HepG2 (cell line): Measurements from ENCODE around the gene MEGF11. TPM values are rescaled to one million over a fixed set of nuclear protein-coding genes. Genes with fewer than 3 reads are reported as not detected.

ENCODE experiments used
- ATAC-seq: fragments of 200-7000 bp; cut with Tn5 transposase; 3 replicates; pipeline ENCODE4 v1.9.1; 2020; ENCODE audit warnings: mild to moderate bottlenecking, moderate library complexity
- BruUV-seq: library from RNA; stranded (reverse); fragments of 400-500 nt; replicated peaks from 2 replicates; lab custom pipeline; 2021; lab: Mats Ljungman, UMichigan
- CTCF ChIA-PET: fragments of 300-600 bp; formaldehyde crosslinking; extraction: SDS; loops from one replicate; lab custom pipeline; 2021; ENCODE audit warnings: low total read pairs, inconsistent platforms, low intra/inter-chr PET ratio; lab: Yijun Ruan, JAX
- POLR2A ChIA-PET: fragments of 350-600 bp; sonication (Branson Sonifier 250); formaldehyde crosslinking; loops from one replicate; lab custom pipeline; 2020; ENCODE audit warnings: antibody characterized with exemption, inconsistent platforms; lab: Yijun Ruan, JAX
- DNase-seq: peaks from one replicate; pipeline ENCODE4 v3.0.0-alpha.2; 2015; ENCODE audit warnings: low spot score
- FAIRE-seq: peaks from 3 replicates; lab custom pipeline; 2011; peaks lifted over from hg19 to GRCh38; lab: Jason Lieb, UNC
- H2AFZ ChIP-seq: one replicate; pipeline ENCODE4 v1.6.1; 2011; ENCODE audit warnings: low read length, inconsistent platforms
- H3K27ac ChIP-seq: fragments of 300-600 bp; 3 replicates; pipeline ENCODE4 v1.8.0; 2011; ENCODE audit warnings: mixed run types, mild to moderate bottlenecking, mixed read lengths, low read length, inconsistent platforms; ENCODE audit not compliant: insufficient read depth; ENCODE audit errors: extremely low read length
- H3K27me3 ChIP-seq, 2 experiments: fragments of 200-600 bp in 1 of 2; 2 replicates in 1 of 2; 3 replicates in 1 of 2; pipeline versions ENCODE4 v1.6.0 to v1.8.0; 2011; ENCODE audit warnings: low read length in 2 of 2, mild to moderate bottlenecking in 2 of 2, moderate library complexity in 2 of 2, inconsistent platforms in 1 of 2; ENCODE audit not compliant: insufficient read depth in 2 of 2, control insufficient read depth in 1 of 2
- H3K36me3 ChIP-seq, 2 experiments: fragments of 200-600 bp in 1 of 2; replicated peaks in 1 of 2; 2 replicates in 1 of 2; 3 replicates in 1 of 2; pipeline versions ENCODE4 v1.5.1 to v1.8.0; 2011; ENCODE audit warnings: low read length in 2 of 2, inconsistent platforms in 1 of 2; ENCODE audit not compliant: insufficient read depth in 2 of 2, control insufficient read depth in 1 of 2
- H3K4me1 ChIP-seq: 2 replicates; pipeline ENCODE4 v1.5.1; 2012; ENCODE audit warnings: low read length, inconsistent platforms; ENCODE audit not compliant: insufficient read depth
- H3K4me2 ChIP-seq: 2 replicates; pipeline ENCODE4 v1.6.0; 2011; ENCODE audit warnings: low read depth, low read length, inconsistent platforms
- H3K4me3 ChIP-seq, 3 experiments: fragments of 200-600 bp in 1 of 3; sonication (generic), shearing (Covaris generic) in 1 of 3; replicated peaks in 1 of 3; 2 replicates each; pipeline ENCODE4 v1.5.1; 2011 to 2016; ENCODE audit warnings: low read length in 3 of 3, inconsistent platforms in 2 of 3, low read depth in 2 of 3, mild to moderate bottlenecking in 2 of 3, control low read depth in 1 of 3, mixed read lengths in 1 of 3; ENCODE audit not compliant: insufficient read depth in 1 of 3
- H3K79me2 ChIP-seq: one replicate; pipeline ENCODE4 v1.6.1; 2011; ENCODE audit warnings: low read length, inconsistent platforms; ENCODE audit not compliant: insufficient read depth
- H3K9ac ChIP-seq: 2 replicates; pipeline ENCODE4 v1.6.0; 2011; ENCODE audit warnings: mild to moderate bottlenecking, low read depth, low read length, inconsistent platforms; ENCODE audit not compliant: insufficient read depth
- H3K9me3 ChIP-seq: 2 replicates; pipeline ENCODE4 v1.5.1; 2012; ENCODE audit warnings: mild to moderate bottlenecking, low read length
- H4K20me1 ChIP-seq: 2 replicates; pipeline ENCODE4 v1.6.0; 2011; ENCODE audit warnings: inconsistent platforms, mild to moderate bottlenecking, low read length, moderate library complexity; ENCODE audit not compliant: insufficient read depth
- ARID2 ChIP-seq: sonication (generic); formaldehyde crosslinking; IDR thresholded peaks from 2 replicates; pipeline ENCODE4 v1.8.1; 2022; ENCODE audit warnings: mild to moderate bottlenecking, missing genetic modification reagents, borderline replicate concordance
- ELF1 ChIP-seq: sonication (generic); formaldehyde crosslinking; IDR thresholded peaks from 2 replicates; pipeline ENCODE4 v1.4.0; 2020; ENCODE audit warnings: missing genetic modification reagents
- FOXJ3 ChIP-seq: sonication (generic); formaldehyde crosslinking; IDR thresholded peaks from 2 replicates; pipeline ENCODE4 v1.4.0; 2020; ENCODE audit warnings: missing genetic modification reagents, mild to moderate bottlenecking, borderline replicate concordance
- MTA1 ChIP-seq: sonication (generic); formaldehyde crosslinking; IDR thresholded peaks from 2 replicates; pipeline ENCODE4 v1.4.0; 2020; ENCODE audit warnings: missing genetic modification reagents, mild to moderate bottlenecking, borderline replicate concordance
- NPAS2 ChIP-seq: sonication (generic); formaldehyde crosslinking; IDR thresholded peaks from 2 replicates; pipeline ENCODE4 v1.8.0; 2022; ENCODE audit warnings: mild to moderate bottlenecking, missing genetic modification reagents, borderline replicate concordance
- PAWR ChIP-seq: sonication (generic); formaldehyde crosslinking; IDR thresholded peaks from 2 replicates; pipeline ENCODE4 v1.4.0; 2020; ENCODE audit warnings: missing genetic modification reagents, mild to moderate bottlenecking, borderline replicate concordance
- TBX3 ChIP-seq: fragments of 450-650 bp; IDR thresholded peaks from 2 replicates; pipeline ENCODE4 v1.6.1; 2017; ENCODE audit warnings: antibody characterized with exemption, mild to moderate bottlenecking, inconsistent platforms, borderline replicate concordance
- XRCC5 ChIP-seq: fragments of 200-400 bp; formaldehyde crosslinking; optimal IDR thresholded peaks from 2 replicates; pipeline ENCODE3; 2017; ENCODE audit warnings: mild to moderate bottlenecking, low read length
- ZBTB44 ChIP-seq: sonication (generic); formaldehyde crosslinking; IDR thresholded peaks from 2 replicates; pipeline ENCODE4 v1.4.0; 2020; ENCODE audit warnings: missing genetic modification reagents
- ZNF124 ChIP-seq: sonication (generic); formaldehyde crosslinking; IDR thresholded peaks from 2 replicates; pipeline ENCODE4 v1.4.0; 2020; ENCODE audit warnings: missing genetic modification reagents
- ZNF766 ChIP-seq: sonication (generic); formaldehyde crosslinking; IDR thresholded peaks from 2 replicates; pipeline ENCODE4 v1.5.0; 2020; ENCODE audit warnings: missing genetic modification reagents, borderline replicate concordance
- ZNF781 ChIP-seq: sonication (generic); formaldehyde crosslinking; IDR thresholded peaks from 2 replicates; pipeline ENCODE4 v1.5.1; 2020; ENCODE audit warnings: borderline replicate concordance, mild to moderate bottlenecking, missing genetic modification reagents; ENCODE audit errors: not compliant biosample characterization
- ZNF816 ChIP-seq: sonication (generic); formaldehyde crosslinking; IDR thresholded peaks from 2 replicates; pipeline ENCODE4 v1.8.0; 2022; ENCODE audit warnings: missing genetic modification reagents, mild to moderate bottlenecking, borderline replicate concordance
- WGBS: methylation state at CpG from one replicate; pipeline ENCODE4 v1.1.6; 2017; ENCODE audit warnings: low lambda C conversion rate; 5-methylcytosine and 5-hydroxymethylcytosine counted together
- in situ Hi-C: cut with HindIII; loops from 2 replicates; pipeline ENCODE4 v1.10.0; 2017; ENCODE audit warnings: low pct_unique_long_range_greater_than_20kb; ENCODE audit not compliant: extremely low pct_ligation_motif_present
- intact Hi-C: fragments of 100-400 bp; cut with micrococcal nuclease; formaldehyde crosslinking; loops from one replicate; pipeline ENCODE4 v1.10.0; 2022; ENCODE audit not compliant: unreplicated experiment
- polyA plus RNA-seq, 8 experiments: library from polyadenylated mRNA; depleted of rRNA in 3 of 8; stranded (reverse) in 7 of 8; unstranded in 1 of 8; fragments of >200 nt; fragmentation: Illumina TruSeq in 4 of 8; extraction: Trizol in 4 of 8; gene quantifications; 2 replicates each; pipeline versions ENCODE4 v1.2.1 to v1.2.3, GENCODE V29; 2011 to 2016; ENCODE audit warnings: low read depth in 4 of 8, missing spikeins in 1 of 8, mixed read lengths in 1 of 8; ENCODE audit not compliant: insufficient read depth in 1 of 8
- total RNA-seq, 5 experiments: library from RNA; depleted of rRNA; stranded (reverse); fragments of >200 nt; fragmentation: Illumina TruSeq; extraction: Trizol; gene quantifications; 2 replicates each; pipeline ENCODE4 v1.2.3, GENCODE V29; 2016; ENCODE audit warnings: low read depth in 1 of 5
- TF ChIP-seq, protein P1 (sequence below): sonication (generic); formaldehyde crosslinking; IDR thresholded peaks from 2 replicates; pipeline ENCODE4 v1.5.0; 2020; ENCODE audit warnings: mild to moderate bottlenecking, missing genetic modification reagents

The MEGF11 gene
- total and polyA plus RNA-seq, 2 of the 13 experiments (the other 11 are each of a cell fraction or from before 2014, with no cell fraction given), result not detected

GRCh38 chr15:66022163-66022525 is 231.4 kb downstream of the MEGF11 start (continued):
- TF ChIP-seq, protein P1, sequence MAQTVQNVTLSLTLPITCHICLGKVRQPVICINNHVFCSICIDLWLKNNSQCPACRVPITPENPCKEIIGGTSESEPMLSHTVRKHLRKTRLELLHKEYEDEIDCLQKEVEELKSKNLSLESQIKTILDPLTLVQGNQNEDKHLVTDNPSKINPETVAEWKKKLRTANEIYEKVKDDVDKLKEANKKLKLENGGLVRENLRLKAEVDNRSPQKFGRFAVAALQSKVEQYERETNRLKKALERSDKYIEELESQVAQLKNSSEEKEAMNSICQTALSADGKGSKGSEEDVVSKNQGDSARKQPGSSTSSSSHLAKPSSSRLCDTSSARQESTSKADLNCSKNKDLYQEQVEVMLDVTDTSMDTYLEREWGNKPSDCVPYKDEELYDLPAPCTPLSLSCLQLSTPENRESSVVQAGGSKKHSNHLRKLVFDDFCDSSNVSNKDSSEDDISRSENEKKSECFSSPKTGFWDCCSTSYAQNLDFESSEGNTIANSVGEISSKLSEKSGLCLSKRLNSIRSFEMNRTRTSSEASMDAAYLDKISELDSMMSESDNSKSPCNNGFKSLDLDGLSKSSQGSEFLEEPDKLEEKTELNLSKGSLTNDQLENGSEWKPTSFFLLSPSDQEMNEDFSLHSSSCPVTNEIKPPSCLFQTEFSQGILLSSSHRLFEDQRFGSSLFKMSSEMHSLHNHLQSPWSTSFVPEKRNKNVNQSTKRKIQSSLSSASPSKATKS (CRISPR knock-in tag), result no peak
- TF ChIP-seq TBX3 (no peak), XRCC5 (no peak)

GRCh38 chr15:66021496-66022162 is 231.9 kb downstream of the MEGF11 start:
- in situ Hi-C loops, result no loop called here
- 14% methylated on average over 3 of the region's 7 CpGs for WGBS
- POLR2A ChIA-PET, result no interaction called here
- FAIRE-seq (no peak), ATAC-seq (no peak), DNase-seq (no peak)
- Histone ChIP-seq H3K27me3 (peaks cover 0 to 9% of the 10 kb centered on the region in 2 experiments; a peak in 2 of 5 replicates), H3K4me2 (no peak overlapping the region), H3K79me2 (no peaks in the 10 kb centered on the region), H4K20me1 (no peaks in the 10 kb centered on the region), H3K36me3 (no peaks in the 10 kb centered on the region), H3K4me3 (no peak overlapping the region), H3K4me1 (no peaks in the 10 kb centered on the region), H3K9me3 (no peaks in the 10 kb centered on the region), H3K9ac (no peak overlapping the region), H2AFZ (no peak overlapping the region), H3K27ac (no peak overlapping the region)
- no TSS peak for BruUV-seq
- intact Hi-C loops, result no loop called here
- TF ChIP-seq PAWR (CRISPR knock-in tag) (no peak), FOXJ3 (no peak), ARID2 (CRISPR knock-in tag) (no peak), ZNF766 (CRISPR knock-in tag) (no peak), MTA1 (CRISPR knock-in tag) (no peak), ZNF816 (no peak), ZNF781 (CRISPR knock-in tag) (no peak), ZBTB44 (CRISPR knock-in tag) (no peak), ELF1 (CRISPR knock-in tag) (no peak), NPAS2 (CRISPR knock-in tag) (no peak), ZNF124 (no peak)
- CTCF ChIA-PET, result no interaction called here
